SU-DHL-6 (cell line): ENCODE results near the gene STIMATE.

Experiments
- CTCF ChIP-seq: fragments of 200-600 bp; sonication (generic); IDR thresholded peaks from one replicate; pipeline ENCODE4 v1.5.1; 2017; ENCODE audit warnings: antibody characterized with exemption, mild to moderate bottlenecking, low read length, moderate library complexity; ENCODE audit not compliant: insufficient read depth, poor library complexity, severe bottlenecking
- EZH2phosphoT487 ChIP-seq: fragments of 200-600 bp; sonication (generic), shearing (Covaris generic); conservative IDR thresholded peaks from 2 replicates; pipeline ENCODE4 v1.6.1; 2018; ENCODE audit warnings: mild to moderate bottlenecking, antibody characterized with exemption, low read length, moderate library complexity, mixed read lengths

- TF ChIP-seq CTCF = no peak
- no peak for TF ChIP-seq EZH2phosphoT487
Observed at GRCh38 chr3:52886049-52886730, 11.2 kb downstream of the STIMATE start.
